Nephron progenitor cell (in vitro differentiated cells): Measurements from ENCODE around the gene DNAI1.

Experiments used
- DNase-seq: peaks from one replicate; pipeline ENCODE4 v3.0.0; 2021
- H3K27ac Mint-ChIP-seq: 2 replicates; pipeline ENCODE4 v1.8.0; 2021; ENCODE audit warnings: mild to moderate bottlenecking, moderate library complexity, mixed read lengths
- H3K27me3 Mint-ChIP-seq: 2 replicates; pipeline ENCODE4 v1.8.0; 2021; ENCODE audit warnings: mild to moderate bottlenecking, low read depth, mixed read lengths; ENCODE audit not compliant: poor library complexity
- H3K36me3 Mint-ChIP-seq: 2 replicates; pipeline ENCODE4 v1.8.0; 2021; ENCODE audit warnings: low read depth, mixed read lengths
- H3K4me1 Mint-ChIP-seq: 2 replicates; pipeline ENCODE4 v1.8.0; 2021; ENCODE audit warnings: mixed read lengths
- H3K4me3 Mint-ChIP-seq: 2 replicates; pipeline ENCODE4 v1.8.0; 2021; ENCODE audit warnings: mild to moderate bottlenecking, moderate library complexity, mixed read lengths
- H3K9me3 Mint-ChIP-seq: 2 replicates; pipeline ENCODE4 v1.8.0; 2021; ENCODE audit warnings: mild to moderate bottlenecking, moderate library complexity, mixed read lengths
- TF ChIP-seq, protein P1 (sequence below): fragments of 200-600 bp; sonication (generic); IDR thresholded peaks from 2 replicates; pipeline ENCODE4 v1.5.0; 2021; ENCODE audit warnings: antibody characterized with exemption

The DNAI1 gene

DNA sequence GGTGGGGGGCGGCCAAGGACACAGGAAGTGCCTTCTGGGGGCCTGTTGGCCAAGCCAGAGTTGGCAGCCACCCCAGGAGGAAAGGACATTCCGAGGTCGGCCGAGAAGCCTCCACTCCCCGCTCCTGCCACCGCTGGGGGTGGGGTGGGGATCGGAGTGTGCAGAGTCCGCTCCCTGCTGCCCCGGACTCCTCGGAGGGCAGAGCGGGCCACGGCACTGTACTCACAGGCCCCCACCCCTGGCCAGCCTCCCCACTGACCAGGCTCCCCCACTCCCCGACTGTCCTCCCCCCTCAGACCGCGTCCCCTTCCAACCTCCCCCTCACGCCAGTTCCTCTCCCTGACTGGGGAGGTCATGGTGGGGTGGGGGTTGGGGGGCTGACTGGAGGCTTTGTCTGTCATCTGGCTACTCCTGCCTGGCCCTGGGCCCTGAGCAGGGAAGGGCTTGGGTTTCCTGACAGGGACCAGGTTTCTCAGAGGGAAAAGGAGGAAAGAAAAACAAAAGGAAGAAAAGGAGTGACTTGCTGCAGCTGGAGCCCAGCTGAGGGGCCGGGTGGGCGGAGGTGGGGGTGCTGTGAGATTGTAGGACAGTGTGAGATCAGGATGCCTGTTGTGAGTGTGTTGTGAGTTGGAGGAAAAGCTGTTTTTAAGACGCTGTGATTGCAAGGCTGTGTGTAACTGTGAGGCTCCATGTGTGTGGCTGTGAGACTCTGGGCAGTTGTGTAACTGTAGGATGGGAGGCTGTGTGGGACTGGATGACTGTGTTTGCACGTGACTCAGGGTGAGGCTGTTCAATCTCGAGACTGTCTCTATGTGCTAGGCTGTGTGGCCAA is 101.2 kb downstream of the DNAI1 start:
- H3K36me3 Mint-ChIP-seq: peaks cover 41% of the 10 kb centered on the region
- H3K27ac Mint-ChIP-seq: peak overlapping the region; percentile 96
- H3K27me3 Mint-ChIP-seq: peaks cover 2% of the 10 kb centered on the region
- DNase-seq: peak; percentile 67
- peak overlapping the region; percentile 71 for H3K4me3 Mint-ChIP-seq
- no peaks in the 10 kb centered on the region for H3K9me3 Mint-ChIP-seq
- TF ChIP-seq, protein P1, sequence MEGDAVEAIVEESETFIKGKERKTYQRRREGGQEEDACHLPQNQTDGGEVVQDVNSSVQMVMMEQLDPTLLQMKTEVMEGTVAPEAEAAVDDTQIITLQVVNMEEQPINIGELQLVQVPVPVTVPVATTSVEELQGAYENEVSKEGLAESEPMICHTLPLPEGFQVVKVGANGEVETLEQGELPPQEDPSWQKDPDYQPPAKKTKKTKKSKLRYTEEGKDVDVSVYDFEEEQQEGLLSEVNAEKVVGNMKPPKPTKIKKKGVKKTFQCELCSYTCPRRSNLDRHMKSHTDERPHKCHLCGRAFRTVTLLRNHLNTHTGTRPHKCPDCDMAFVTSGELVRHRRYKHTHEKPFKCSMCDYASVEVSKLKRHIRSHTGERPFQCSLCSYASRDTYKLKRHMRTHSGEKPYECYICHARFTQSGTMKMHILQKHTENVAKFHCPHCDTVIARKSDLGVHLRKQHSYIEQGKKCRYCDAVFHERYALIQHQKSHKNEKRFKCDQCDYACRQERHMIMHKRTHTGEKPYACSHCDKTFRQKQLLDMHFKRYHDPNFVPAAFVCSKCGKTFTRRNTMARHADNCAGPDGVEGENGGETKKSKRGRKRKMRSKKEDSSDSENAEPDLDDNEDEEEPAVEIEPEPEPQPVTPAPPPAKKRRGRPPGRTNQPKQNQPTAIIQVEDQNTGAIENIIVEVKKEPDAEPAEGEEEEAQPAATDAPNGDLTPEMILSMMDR: no peak
- H3K4me1 Mint-ChIP-seq: peaks cover 100% of the 10 kb centered on the region

DNA sequence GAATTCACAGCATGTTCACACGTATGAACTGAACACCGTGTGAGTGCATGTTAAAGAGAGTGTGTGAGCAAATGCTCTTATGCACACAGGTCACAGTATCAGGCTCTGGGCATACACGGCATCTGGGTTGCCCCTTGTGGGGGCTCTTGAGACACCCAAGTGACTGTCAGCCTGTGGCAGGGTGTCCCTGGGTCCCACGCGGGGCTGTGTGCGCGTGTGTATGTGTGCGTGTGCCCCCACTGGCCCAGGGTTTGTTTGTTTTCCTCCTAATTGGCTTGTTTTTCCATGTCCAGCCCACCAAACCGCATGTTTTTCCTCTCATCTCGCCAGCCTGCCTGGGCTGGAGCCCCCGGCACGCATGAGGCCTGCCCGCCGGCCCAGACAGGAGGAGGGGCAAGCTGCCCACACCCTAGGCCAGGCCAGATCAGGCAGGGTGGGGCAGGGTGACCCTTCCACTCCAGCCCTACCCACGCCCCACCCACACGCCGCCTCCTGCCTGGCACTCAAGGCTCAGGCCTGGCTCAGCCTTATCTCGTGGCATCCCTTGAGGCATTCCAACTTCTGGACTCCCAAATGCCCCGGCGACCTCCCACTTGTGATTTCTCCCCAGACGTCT is 102.1 kb downstream of the DNAI1 start:
- Mint-ChIP-seq H3K27me3 (peaks cover 7% of the 10 kb centered on the region), H3K4me3 (peak overlapping the region; percentile 71), H3K27ac (peak overlapping the region; percentile 96), H3K4me1 (peaks cover 100% of the 10 kb centered on the region), H3K9me3 (no peaks in the 10 kb centered on the region), H3K36me3 (peaks cover 43% of the 10 kb centered on the region)
- TF ChIP-seq, protein P1: no peak
- DNase-seq: no peak

DNA sequence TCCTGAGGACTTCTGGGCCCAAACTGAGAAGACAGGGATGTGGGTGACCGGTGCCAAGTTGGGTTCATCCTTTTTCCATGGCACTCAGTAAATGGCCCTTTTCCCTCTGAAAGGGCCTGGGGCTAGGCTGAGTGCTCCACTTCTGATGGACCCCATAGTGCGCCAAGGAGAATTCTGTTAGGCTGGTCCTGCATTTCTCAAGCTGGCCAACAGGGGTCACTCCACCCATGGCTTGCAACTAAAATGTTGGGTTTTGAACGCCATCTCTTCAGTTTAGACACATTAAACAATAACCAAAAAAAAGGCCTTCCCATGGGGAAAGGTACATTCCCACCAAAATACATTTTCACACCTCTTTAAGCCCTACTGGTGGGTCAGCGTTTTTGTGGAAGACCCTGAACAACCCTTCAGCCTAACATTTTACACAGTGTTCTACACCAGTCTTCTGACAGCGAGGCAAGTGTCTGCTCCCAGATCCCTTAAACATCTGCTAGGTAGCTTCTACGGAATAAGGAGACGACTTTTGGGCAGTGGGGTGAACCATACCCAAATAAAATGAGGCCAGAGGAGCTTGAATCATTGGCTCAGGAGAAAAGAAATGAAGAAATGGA is 103.6 kb downstream of the DNAI1 start:
- Mint-ChIP-seq H3K27ac (no peak overlapping the region), H3K9me3 (no peaks in the 10 kb centered on the region), H3K27me3 (peaks cover 7% of the 10 kb centered on the region), H3K4me3 (no peak overlapping the region), H3K36me3 (peaks cover 43% of the 10 kb centered on the region), H3K4me1 (peaks cover 100% of the 10 kb centered on the region)
- no peak for DNase-seq
- TF ChIP-seq, protein P1: peak; percentile 63

DNA sequence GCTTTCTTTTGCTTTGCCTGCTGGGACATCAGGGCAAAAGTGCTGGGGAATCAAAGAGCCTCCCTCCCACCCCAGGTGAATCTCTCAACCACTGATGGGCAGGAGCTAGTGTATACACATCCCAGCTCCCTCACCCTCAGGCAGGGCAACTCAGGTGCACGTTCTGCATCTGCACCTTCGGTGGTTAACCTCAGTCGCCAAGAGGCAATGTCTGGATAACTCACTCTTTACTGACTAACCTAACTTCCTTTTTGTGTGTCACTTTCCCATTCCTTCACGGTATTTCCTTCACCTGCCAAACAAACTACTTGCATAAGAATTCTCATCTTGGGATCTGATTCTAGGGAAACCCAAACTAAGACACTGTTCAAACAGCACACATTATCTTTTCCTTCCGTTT is 104.7 kb downstream of the DNAI1 start:
- peaks cover 99% of the 10 kb centered on the region for H3K4me1 Mint-ChIP-seq
- no peak for DNase-seq
- H3K9me3 Mint-ChIP-seq: no peaks in the 10 kb centered on the region
- peak overlapping the region; percentile 3 for H3K4me3 Mint-ChIP-seq
- H3K36me3 Mint-ChIP-seq: peaks cover 47% of the 10 kb centered on the region
- H3K27me3 Mint-ChIP-seq: peaks cover 7% of the 10 kb centered on the region
- TF ChIP-seq, protein P1: no peak
- H3K27ac Mint-ChIP-seq: no peak overlapping the region

DNA sequence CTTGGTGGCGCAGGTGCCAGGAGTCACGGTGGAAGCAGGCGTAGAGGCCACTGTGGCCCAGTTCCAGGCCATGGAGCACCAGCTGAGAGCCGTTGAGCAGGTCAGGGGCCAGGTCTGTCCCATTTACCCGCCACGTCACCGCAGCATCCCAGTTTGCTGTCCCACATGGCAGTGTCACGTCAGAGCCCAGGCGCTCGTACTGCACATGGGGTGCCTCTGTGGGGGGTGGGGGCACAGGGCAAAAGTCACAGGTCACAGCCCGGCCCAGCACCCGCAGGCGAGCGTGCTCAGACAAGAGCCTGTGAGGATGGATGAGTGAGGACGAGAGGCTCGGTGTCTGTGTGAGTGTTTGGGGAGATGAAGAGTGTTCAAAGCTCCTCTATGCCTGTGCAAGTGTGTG is 106.0 kb downstream of the DNAI1 start:
- TF ChIP-seq, protein P1: no peak
- Mint-ChIP-seq H3K4me3 (peak overlapping the region; percentile 59), H3K27ac (peak overlapping the region; percentile 91), H3K9me3 (no peaks in the 10 kb centered on the region), H3K27me3 (peaks cover 7% of the 10 kb centered on the region), H3K36me3 (peaks cover 52% of the 10 kb centered on the region), H3K4me1 (peaks cover 99% of the 10 kb centered on the region)
- DNase-seq: no peak
